Measurements from ENCODE around the gene MYBBP1A.

MYBBP1A gene

GRCh38 chr17:4565209-4566141 lies 10.3 kb upstream of the MYBBP1A start:
- peak; percentile 47 for DNase-seq (ENCODE audit: low read depth)

- DNase-seq (ENCODE audit: low read depth) = no peak
Observed at GRCh38 chr17:4562015-4562969, 7.1 kb upstream of the MYBBP1A start.

- DNase-seq (ENCODE audit: low read depth) = no peak
Observed at GRCh38 chr17:4560837-4561256, 5.7 kb upstream of the MYBBP1A start.

- DNase-seq (ENCODE audit: low read depth) = no peak
Observed at GRCh38 chr17:4560421-4560820, 5.2 kb upstream of the MYBBP1A start, which contains the start of gene GGT6. Gene GGT6, minus strand, starts transcription at chr17:4560577. Its CDS starts 56 bp downstream, at chr17:4560521.

GRCh38 chr17:4559966-4560365 lies 4.8 kb upstream of the MYBBP1A start:
- no peak for DNase-seq (ENCODE audit: low read depth)

- no peak for DNase-seq (ENCODE audit: low read depth)
Observed at GRCh38 chr17:4559139-4559791, 4.1 kb upstream of the MYBBP1A start.

GRCh38 chr17:4558347-4558971 lies 3.3 kb upstream of the MYBBP1A start:
- no peak for DNase-seq (ENCODE audit: low read depth)

GRCh38 chr17:4557626-4558346 lies 2.6 kb upstream of the MYBBP1A start:
- DNase-seq (ENCODE audit: low read depth) = no peak

- no peak for DNase-seq (ENCODE audit: low read depth)
Observed at GRCh38 chr17:4556996-4557395, 1.8 kb upstream of the MYBBP1A start.

GRCh38 chr17:4555873-4556759 lies 932 bp upstream of the MYBBP1A start:
- no peak for DNase-seq (ENCODE audit: low read depth)

- DNase-seq (ENCODE audit: low read depth) = no peak
Observed at GRCh38 chr17:4554441-4554996, 665 bp downstream of the MYBBP1A start.

- no peak for DNase-seq (ENCODE audit: low read depth)
Observed at GRCh38 chr17:4553669-4554068, 1.5 kb downstream of the MYBBP1A start.

- no peak for DNase-seq (ENCODE audit: low read depth)
Observed at GRCh38 chr17:4551796-4552525, 3.2 kb downstream of the MYBBP1A start.

GRCh38 chr17:4551141-4551540 lies 4.0 kb downstream of the MYBBP1A start:
- no peak for DNase-seq (ENCODE audit: low read depth)

GRCh38 chr17:4550534-4551039 lies 4.6 kb downstream of the MYBBP1A start:
- no peak for DNase-seq (ENCODE audit: low read depth)

GRCh38 chr17:4549781-4550533 lies 5.2 kb downstream of the MYBBP1A start:
- no peak for DNase-seq (ENCODE audit: low read depth)

GRCh38 chr17:4548721-4549531 lies 6.3 kb downstream of the MYBBP1A start:
- no peak for DNase-seq (ENCODE audit: low read depth)

All from activated T-cell treated with anti-CD3 and anti-CD28 coated beads for 24 hours (primary cell).